22Rv1 (cell line): ENCODE measurements around the gene ATF2.

Source experiments
- CTCF ChIP-seq: fragments of 450-650 bp; IDR thresholded peaks from 2 replicates; pipeline ENCODE4 v1.5.1; 2017; ENCODE audit warnings: mild to moderate bottlenecking
- ZFX ChIP-seq: fragments of 450-650 bp; IDR thresholded peaks from 2 replicates; pipeline ENCODE4 v1.6.1; 2017; ENCODE audit warnings: antibody characterized with exemption, borderline replicate concordance

DNA sequence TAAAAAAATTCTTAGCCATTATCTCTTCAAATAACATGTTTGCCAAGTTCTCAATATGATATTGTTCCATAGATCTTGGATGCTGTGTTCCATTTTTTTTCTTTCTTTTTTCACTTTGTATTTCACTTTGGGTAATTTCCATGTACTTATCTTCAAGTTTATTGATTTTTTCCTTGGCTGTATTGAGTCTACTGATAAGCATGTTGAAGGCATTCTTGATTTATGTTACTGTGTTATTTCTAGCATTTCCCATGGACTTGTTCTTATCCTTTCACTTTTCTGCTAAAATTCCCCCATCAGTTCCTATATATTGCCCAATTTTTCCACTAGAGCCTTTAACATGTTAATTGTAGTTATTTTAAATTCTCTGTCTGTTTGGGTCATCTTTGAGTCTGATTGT lies 112.0 kb downstream of the ATF2 start:
- TF ChIP-seq CTCF (no peak), ZFX (no peak)
